HUES6 (cell line): ENCODE data around the gene GNG8.
A peak's percentile ranks its signal among the peaks of the same experiment; 100 is the strongest.

Source experiments
- H3K27ac ChIP-seq: 2 replicates; pipeline ENCODE4 v1.7.0; 2013; ENCODE audit warnings: low read depth, mild to moderate bottlenecking, low read length, inconsistent platforms
- H3K27me3 ChIP-seq: 2 replicates; pipeline ENCODE4 v1.6.1; 2013; ENCODE audit warnings: low read length; ENCODE audit not compliant: control insufficient read depth, insufficient read depth
- H3K36me3 ChIP-seq: 2 replicates; pipeline ENCODE4 v1.6.1; 2013; ENCODE audit warnings: low read length; ENCODE audit not compliant: control insufficient read depth, insufficient read depth
- H3K4me1 ChIP-seq: 2 replicates; pipeline ENCODE4 v1.6.1; 2013; ENCODE audit warnings: low read length; ENCODE audit not compliant: control insufficient read depth, insufficient read depth
- H3K4me3 ChIP-seq: 2 replicates; pipeline ENCODE4 v1.5.1; 2013; ENCODE audit warnings: low read depth, low read length
- H3K9ac ChIP-seq: one replicate; pipeline ENCODE4 v1.6.1; 2013; ENCODE audit warnings: mild to moderate bottlenecking, low read length
- H3K9me3 ChIP-seq: 2 replicates; pipeline ENCODE4 v1.6.1; 2013; ENCODE audit warnings: low read depth, low read length; ENCODE audit not compliant: control insufficient read depth, insufficient read depth

Gene GNG8

GRCh38 chr19:46600384-46601317, 35.4 kb downstream of the GNG8 start:
- Histone ChIP-seq H3K4me3 (peak overlapping the region; percentile 92), H3K9me3 (no peaks in the 10 kb centered on the region), H3K36me3 (peaks cover 4% of the 10 kb centered on the region), H3K27ac (peak overlapping the region; percentile 100), H3K9ac (peak overlapping the region; percentile 100), H3K27me3 (no peaks in the 10 kb centered on the region), H3K4me1 (peaks cover 18% of the 10 kb centered on the region)

GRCh38 chr19:46599716-46600373, 36.2 kb downstream of the GNG8 start:
- Histone ChIP-seq H3K36me3 (no peaks in the 10 kb centered on the region), H3K4me1 (peaks cover 18% of the 10 kb centered on the region), H3K9ac (no peak overlapping the region), H3K27ac (no peak overlapping the region; the same call in 1 of the 2 replicates), H3K9me3 (no peaks in the 10 kb centered on the region), H3K4me3 (peak overlapping the region; percentile 92), H3K27me3 (no peaks in the 10 kb centered on the region)

GRCh38 chr19:46598372-46598917, 37.6 kb downstream of the GNG8 start:
- Histone ChIP-seq H3K9me3 (no peaks in the 10 kb centered on the region), H3K36me3 (no peaks in the 10 kb centered on the region), H3K27ac (no peak overlapping the region), H3K27me3 (no peaks in the 10 kb centered on the region), H3K9ac (no peak overlapping the region), H3K4me1 (peaks cover 12% of the 10 kb centered on the region), H3K4me3 (no peak overlapping the region)

GRCh38 chr19:46596008-46596407, 40.0 kb downstream of the GNG8 start:
- Histone ChIP-seq H3K27me3 (no peaks in the 10 kb centered on the region), H3K36me3 (no peaks in the 10 kb centered on the region), H3K4me1 (no peaks in the 10 kb centered on the region), H3K9ac (no peak overlapping the region), H3K9me3 (no peaks in the 10 kb centered on the region), H3K27ac (no peak overlapping the region), H3K4me3 (no peak overlapping the region)

GRCh38 chr19:46591870-46592269, 44.1 kb downstream of the GNG8 start:
- Histone ChIP-seq H3K36me3 (no peaks in the 10 kb centered on the region), H3K27ac (no peak overlapping the region), H3K4me1 (no peaks in the 10 kb centered on the region), H3K9ac (no peak overlapping the region), H3K4me3 (no peak overlapping the region), H3K27me3 (no peaks in the 10 kb centered on the region), H3K9me3 (no peaks in the 10 kb centered on the region)

- H3K27me3 ChIP-seq, result no peaks in the 10 kb centered on the region
- no peak overlapping the region for H3K27ac ChIP-seq
Measured at GRCh38 chr19:46591254-46591653, 44.7 kb downstream of the GNG8 start.

GRCh38 chr19:46587861-46588260, 48.1 kb downstream of the GNG8 start:
- H3K36me3 ChIP-seq, result no peaks in the 10 kb centered on the region
- 0 out of 2 replicates have a peak, but pooled peaks cover 2% of the 10 kb centered on the region for H3K9me3 ChIP-seq
- no peak overlapping the region for H3K27ac ChIP-seq
- H3K4me1 ChIP-seq, result no peaks in the 10 kb centered on the region
- H3K9ac ChIP-seq, result peak overlapping the region; percentile 16
- no peak overlapping the region for H3K4me3 ChIP-seq
- no peaks in the 10 kb centered on the region for H3K27me3 ChIP-seq

More at GRCh38 chr19:46591254-46591653, 44.7 kb downstream of the GNG8 start:
- no peak overlapping the region for H3K4me3 ChIP-seq
- no peaks in the 10 kb centered on the region for H3K36me3 ChIP-seq
- no peak overlapping the region for H3K9ac ChIP-seq
- no peaks in the 10 kb centered on the region for H3K4me1 ChIP-seq
- 0 out of 2 replicates have a peak, but pooled peaks cover 2% of the 10 kb centered on the region for H3K9me3 ChIP-seq

GRCh38 chr19:46586294-46586693, 49.7 kb downstream of the GNG8 start:
- Histone ChIP-seq H3K9me3 (0 out of 2 replicates have a peak, but pooled peaks cover 2% of the 10 kb centered on the region), H3K9ac (no peak overlapping the region), H3K4me1 (no peaks in the 10 kb centered on the region), H3K4me3 (no peak overlapping the region), H3K27me3 (no peaks in the 10 kb centered on the region), H3K27ac (no peak overlapping the region), H3K36me3 (no peaks in the 10 kb centered on the region)

GRCh38 chr19:46585539-46585938, 50.5 kb downstream of the GNG8 start:
- no peaks in the 10 kb centered on the region for H3K4me1 ChIP-seq
- 0 out of 2 replicates have a peak, but pooled peaks cover 2% of the 10 kb centered on the region for H3K9me3 ChIP-seq

More at GRCh38 chr19:46585539-46585938, 50.5 kb downstream of the GNG8 start:
- Histone ChIP-seq H3K27ac (no peak overlapping the region), H3K27me3 (no peaks in the 10 kb centered on the region), H3K9ac (no peak overlapping the region), H3K4me3 (no peak overlapping the region), H3K36me3 (no peaks in the 10 kb centered on the region)
